G401.6 (cell line): Measurements from ENCODE around the gene VAT1L.

ENCODE experiments used
- FAIRE-seq: peaks from 2 replicates; lab custom pipeline; 2012; peaks lifted over from hg19 to GRCh38; lab: Jason Lieb, UNC

The VAT1L gene

GRCh38 chr16:77998350-77999023 lies 210.1 kb downstream of the VAT1L start:
- FAIRE-seq = no peak

DNA sequence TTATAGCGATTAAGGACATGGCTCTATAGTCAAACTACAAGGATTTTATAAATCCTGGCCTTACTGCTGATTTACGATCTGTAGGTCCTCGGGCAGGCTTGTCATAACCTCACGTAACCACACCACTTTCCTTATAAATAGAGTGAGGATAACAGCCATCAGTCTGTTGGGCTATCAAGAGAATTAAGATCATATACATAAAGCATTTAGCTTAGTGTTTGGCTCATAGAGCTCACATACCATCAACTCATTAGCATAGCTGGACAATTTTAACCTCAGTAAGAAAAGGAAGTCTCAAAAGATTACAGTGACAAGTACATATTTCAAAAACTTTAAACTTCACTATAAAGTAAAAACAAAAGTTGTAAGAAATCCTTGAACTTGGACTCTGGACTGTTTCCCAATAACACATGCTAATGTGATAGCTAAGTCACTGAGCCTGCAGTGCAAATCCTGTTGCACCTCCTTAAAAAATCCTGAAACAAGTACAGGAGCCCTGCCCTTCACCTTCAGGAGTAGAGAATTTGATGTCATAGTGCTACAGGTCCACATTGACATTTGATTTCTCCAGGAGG lies 213.2 kb downstream of the VAT1L start:
- FAIRE-seq = no peak

DNA sequence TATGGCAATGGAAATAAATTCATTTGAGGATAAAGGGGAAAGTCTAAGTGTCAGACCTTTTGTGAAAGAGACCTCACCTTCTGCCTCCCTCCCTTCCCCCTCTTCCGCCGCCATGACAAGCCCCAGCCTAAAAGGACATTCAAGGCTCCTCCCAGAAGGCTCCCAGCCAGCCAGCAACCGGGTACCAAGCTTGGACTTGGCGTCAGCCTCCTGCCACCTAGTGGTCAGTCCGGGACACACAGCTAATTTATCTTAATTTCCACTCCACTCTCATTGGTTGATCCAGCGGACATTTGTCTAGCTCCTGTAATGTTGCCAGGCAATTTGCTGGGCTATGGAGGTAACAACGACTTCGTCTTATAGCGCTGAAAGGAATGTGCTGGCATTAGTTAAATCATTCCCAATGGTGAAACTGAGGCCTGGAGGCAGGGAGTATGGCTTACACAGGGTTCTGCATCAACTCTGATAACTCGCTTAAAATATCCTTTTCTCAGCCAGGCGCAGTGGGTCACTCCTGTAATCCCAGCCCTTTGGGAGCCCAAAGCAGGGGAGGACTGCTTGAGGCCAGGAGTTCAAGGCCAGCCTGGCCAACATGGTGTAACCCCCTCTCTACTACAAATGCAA lies 214.7 kb downstream of the VAT1L start:
- FAIRE-seq = peak; percentile 98

GRCh38 chr16:78004517-78004916 lies 216.2 kb downstream of the VAT1L start:
- no peak for FAIRE-seq

GRCh38 chr16:78005881-78006280 lies 217.5 kb downstream of the VAT1L start:
- FAIRE-seq = no peak

- FAIRE-seq = no peak
These were observed 218.8 kb downstream of the VAT1L start for GRCh38 chr16:78007121-78007520.

- no peak for FAIRE-seq
These were observed 234.1 kb downstream of the VAT1L start, which contains the start of gene CLEC3A for GRCh38 chr16:78022347-78023060. CLEC3A (plus strand) TSS chr16:78022548; CDS start chr16:78022627, 79 bp downstream.

- FAIRE-seq = no peak
These were observed 235.8 kb downstream of the VAT1L start for GRCh38 chr16:78024159-78024558.

DNA sequence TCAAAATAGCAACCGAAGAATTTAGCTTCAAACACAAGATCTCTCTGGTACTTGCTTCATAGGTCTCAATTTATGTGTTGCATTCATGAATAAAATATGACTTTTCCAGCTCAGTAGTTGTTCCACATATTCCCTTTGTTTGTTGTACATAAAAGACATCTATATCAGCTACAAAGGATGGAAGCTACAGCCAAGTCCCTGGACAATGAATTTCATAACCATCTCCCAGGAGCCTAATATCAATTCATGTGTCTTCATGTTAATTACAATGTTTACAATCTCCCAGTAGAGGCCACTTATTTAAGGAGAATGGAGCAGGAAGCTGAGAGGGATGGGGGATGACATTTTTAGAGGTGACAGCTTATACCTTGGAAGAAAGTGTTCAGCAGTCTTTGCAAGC lies 237.3 kb downstream of the VAT1L start:
- no peak for FAIRE-seq

- no peak for FAIRE-seq
These were observed 239.7 kb downstream of the VAT1L start for GRCh38 chr16:78028018-78028417.
